Type B pancreatic cell (in vitro differentiated cells): Measurements from ENCODE around the gene GPR139. TPM values are rescaled to one million over a fixed set of nuclear protein-coding genes. Genes with fewer than 3 reads are reported as not detected.
A peak's percentile ranks its signal among the peaks of the same experiment; 100 is the strongest.

ENCODE experiments used
- DNase-seq: peaks from one replicate; pipeline ENCODE4 v3.0.0; 2021; ENCODE audit warnings: mixed read lengths; ENCODE audit not compliant: unreplicated experiment; ENCODE audit errors: extremely low spot score
- H3K27ac Mint-ChIP-seq: 2 replicates; pipeline ENCODE4 v1.8.0; 2021; ENCODE audit warnings: mild to moderate bottlenecking, mixed read lengths
- H3K27me3 Mint-ChIP-seq: 2 replicates; pipeline ENCODE4 v1.8.0; 2021; ENCODE audit warnings: mixed read lengths
- H3K36me3 Mint-ChIP-seq: 2 replicates; pipeline ENCODE4 v1.8.0; 2021; ENCODE audit warnings: mixed read lengths
- H3K4me1 Mint-ChIP-seq: one replicate; pipeline ENCODE4 v1.8.0; 2021; ENCODE audit warnings: mixed read lengths; ENCODE audit not compliant: unreplicated experiment
- H3K4me3 Mint-ChIP-seq: 2 replicates; pipeline ENCODE4 v1.8.0; 2021; ENCODE audit warnings: mild to moderate bottlenecking, mixed read lengths
- H3K9me3 Mint-ChIP-seq: 2 replicates; pipeline ENCODE4 v1.8.0; 2021; ENCODE audit warnings: mixed read lengths
- total RNA-seq: library from RNA; stranded (reverse); gene quantifications from 2 replicates; pipeline ENCODE4 v1.2.1, GENCODE V29; 2021; ENCODE audit warnings: low replicate concordance
- TF ChIP-seq, protein P1 (sequence below): fragments of 200-600 bp; sonication (generic); conservative IDR thresholded peaks from 2 replicates; pipeline ENCODE4 v1.5.0; 2021; ENCODE audit warnings: antibody characterized with exemption, mild to moderate bottlenecking

GPR139 gene
- total RNA-seq, 1 donor from 2014 or later, result not detected

DNA sequence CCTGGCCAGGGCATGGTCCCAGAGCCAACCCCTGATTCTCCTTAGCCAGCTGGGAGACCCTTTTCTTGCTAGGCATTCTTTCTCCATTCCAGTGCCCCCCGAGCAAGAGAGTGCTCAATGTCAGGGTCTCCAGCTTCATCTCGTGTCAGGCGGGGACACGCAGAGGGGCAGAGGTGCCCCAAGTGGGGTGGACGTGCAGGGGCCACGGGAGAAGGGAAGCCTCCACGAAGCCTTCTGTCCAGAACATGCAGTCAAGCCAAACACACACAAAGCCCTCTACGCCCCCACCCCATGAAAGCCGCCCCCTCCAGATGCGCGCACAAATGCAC, 852 bp downstream of the GPR139 start:
- no peak for DNase-seq
- Mint-ChIP-seq H3K36me3 (no peaks in the 10 kb centered on the region), H3K27ac (no peak overlapping the region), H3K27me3 (peaks cover 84% of the 10 kb centered on the region), H3K9me3 (no peaks in the 10 kb centered on the region), H3K4me3 (peak overlapping the region; percentile 16), H3K4me1 (no peaks in the 10 kb centered on the region)
- TF ChIP-seq, protein P1, sequence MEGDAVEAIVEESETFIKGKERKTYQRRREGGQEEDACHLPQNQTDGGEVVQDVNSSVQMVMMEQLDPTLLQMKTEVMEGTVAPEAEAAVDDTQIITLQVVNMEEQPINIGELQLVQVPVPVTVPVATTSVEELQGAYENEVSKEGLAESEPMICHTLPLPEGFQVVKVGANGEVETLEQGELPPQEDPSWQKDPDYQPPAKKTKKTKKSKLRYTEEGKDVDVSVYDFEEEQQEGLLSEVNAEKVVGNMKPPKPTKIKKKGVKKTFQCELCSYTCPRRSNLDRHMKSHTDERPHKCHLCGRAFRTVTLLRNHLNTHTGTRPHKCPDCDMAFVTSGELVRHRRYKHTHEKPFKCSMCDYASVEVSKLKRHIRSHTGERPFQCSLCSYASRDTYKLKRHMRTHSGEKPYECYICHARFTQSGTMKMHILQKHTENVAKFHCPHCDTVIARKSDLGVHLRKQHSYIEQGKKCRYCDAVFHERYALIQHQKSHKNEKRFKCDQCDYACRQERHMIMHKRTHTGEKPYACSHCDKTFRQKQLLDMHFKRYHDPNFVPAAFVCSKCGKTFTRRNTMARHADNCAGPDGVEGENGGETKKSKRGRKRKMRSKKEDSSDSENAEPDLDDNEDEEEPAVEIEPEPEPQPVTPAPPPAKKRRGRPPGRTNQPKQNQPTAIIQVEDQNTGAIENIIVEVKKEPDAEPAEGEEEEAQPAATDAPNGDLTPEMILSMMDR, result no peak

DNA sequence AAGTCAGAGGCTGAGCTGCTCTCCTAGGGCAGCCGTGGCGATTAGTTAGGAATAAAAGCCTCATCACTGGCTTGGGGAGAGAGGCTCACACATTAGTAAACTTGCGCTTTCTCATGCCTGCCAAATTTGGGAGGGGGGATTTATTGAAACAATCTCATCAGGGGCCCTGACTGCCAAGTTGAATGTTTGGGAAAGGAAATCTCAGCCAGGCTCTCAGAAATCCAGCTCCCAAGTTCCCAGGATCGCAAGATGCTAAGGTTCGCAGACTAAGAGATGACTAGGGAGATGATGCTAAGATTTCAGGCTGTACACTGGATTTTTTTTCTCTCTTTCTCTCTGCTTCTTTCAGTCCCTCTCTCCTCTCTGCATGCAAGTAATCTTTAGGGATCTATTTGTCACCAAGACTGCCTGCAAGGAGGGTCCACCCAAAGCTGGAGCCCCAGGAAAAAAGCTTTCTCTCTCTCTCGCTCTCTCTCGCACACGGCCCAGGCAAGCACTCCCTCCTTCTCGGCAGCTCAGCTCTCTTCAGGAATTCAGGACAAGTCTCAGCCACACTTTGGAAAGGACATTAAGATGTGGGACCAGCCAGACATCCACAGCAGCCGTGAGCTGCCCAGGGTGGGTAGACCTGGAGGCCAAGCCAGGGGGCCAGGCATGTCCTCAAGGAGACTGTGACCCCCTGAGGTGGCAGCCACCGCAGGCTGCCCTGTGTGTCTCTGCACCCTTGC, 1.4 kb downstream of the GPR139 start:
- no peaks in the 10 kb centered on the region for H3K9me3 Mint-ChIP-seq
- TF ChIP-seq, protein P1, result no peak
- no peak overlapping the region for H3K4me3 Mint-ChIP-seq

DNA sequence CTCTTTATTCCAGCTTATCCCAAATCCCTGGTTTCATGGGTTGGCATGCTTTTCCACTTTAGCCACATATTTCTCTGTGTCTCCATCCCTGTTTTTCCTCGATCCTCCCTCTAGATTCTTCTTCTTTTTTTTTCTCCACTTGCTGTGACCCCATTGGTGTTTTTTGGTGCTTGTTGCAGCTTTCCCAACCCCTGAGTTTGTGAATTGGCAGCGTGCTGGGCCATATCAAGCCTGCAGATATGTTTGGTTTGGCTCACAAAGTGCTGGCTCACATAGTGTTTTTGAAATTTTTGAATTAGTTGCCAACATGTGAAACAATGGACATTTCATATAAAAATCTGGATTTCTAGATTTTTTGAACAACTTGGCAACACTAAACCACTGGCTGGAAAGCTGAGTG, 8.8 kb downstream of the GPR139 start:
- Mint-ChIP-seq H3K27me3 (peaks cover 31% of the 10 kb centered on the region), H3K36me3 (no peaks in the 10 kb centered on the region), H3K4me3 (no peak overlapping the region), H3K9me3 (no peaks in the 10 kb centered on the region), H3K27ac (no peak overlapping the region), H3K4me1 (no peaks in the 10 kb centered on the region)
- no peak for DNase-seq
- TF ChIP-seq, protein P1, result no peak

More for the DNA sequence above, 1.4 kb downstream of the GPR139 start:
- Mint-ChIP-seq H3K4me1 (no peaks in the 10 kb centered on the region), H3K36me3 (no peaks in the 10 kb centered on the region), H3K27ac (no peak overlapping the region), H3K27me3 (peaks cover 84% of the 10 kb centered on the region)
- DNase-seq, result no peak

DNA sequence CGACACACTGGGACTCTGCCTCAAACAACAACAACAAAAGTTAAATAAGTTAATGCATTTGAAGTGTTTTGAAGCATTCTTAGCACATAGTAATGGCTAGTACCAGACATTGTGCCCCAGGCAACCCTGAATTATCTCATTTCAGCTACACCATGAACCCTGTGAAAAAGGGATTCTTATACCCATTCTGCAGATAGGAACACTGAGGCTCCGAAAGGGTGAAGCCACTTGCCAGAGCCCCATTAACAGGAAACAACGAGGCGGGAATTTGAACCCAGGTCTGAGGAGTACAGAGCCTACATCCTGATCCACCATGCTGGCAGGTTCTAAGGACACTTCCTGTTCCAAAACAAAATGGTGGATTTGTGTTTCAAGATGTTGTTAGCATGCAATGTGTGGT, 9.2 kb downstream of the GPR139 start:
- no peaks in the 10 kb centered on the region for H3K9me3 Mint-ChIP-seq
- H3K27ac Mint-ChIP-seq, result no peak overlapping the region
- DNase-seq, result no peak
- peaks cover 31% of the 10 kb centered on the region for H3K27me3 Mint-ChIP-seq
- no peak overlapping the region for H3K4me3 Mint-ChIP-seq
- no peaks in the 10 kb centered on the region for H3K4me1 Mint-ChIP-seq
- H3K36me3 Mint-ChIP-seq, result no peaks in the 10 kb centered on the region
- TF ChIP-seq, protein P1, result no peak

DNA sequence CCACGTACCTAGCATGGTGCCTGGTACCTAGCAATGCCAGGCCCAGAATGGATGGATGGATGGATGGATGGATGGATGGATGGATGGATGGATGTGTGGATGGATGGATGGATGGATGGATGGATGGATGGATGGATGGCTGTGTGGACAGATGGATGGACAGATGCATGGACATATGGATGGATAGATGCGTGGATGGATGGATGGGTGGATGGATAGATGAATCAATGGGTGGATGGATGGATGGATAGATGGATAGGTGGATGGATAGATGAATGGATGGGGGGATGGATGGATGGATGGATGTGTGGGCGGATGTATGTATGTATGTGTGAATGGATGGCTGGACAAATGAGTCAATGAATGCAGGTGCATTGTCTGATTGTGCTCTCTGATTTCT, 12.6 kb downstream of the GPR139 start:
- H3K4me1 Mint-ChIP-seq, result no peaks in the 10 kb centered on the region
- no peak overlapping the region for H3K27ac Mint-ChIP-seq
- no peak for DNase-seq
- no peaks in the 10 kb centered on the region for H3K9me3 Mint-ChIP-seq
- H3K4me3 Mint-ChIP-seq, result no peak overlapping the region
- TF ChIP-seq, protein P1, result no peak
- no peaks in the 10 kb centered on the region for H3K36me3 Mint-ChIP-seq
- peaks cover 49% of the 10 kb centered on the region for H3K27me3 Mint-ChIP-seq
